Aorta (tissue), 5 donors: ENCODE results near the gene CNPPD1. TPM values are rescaled to one million over a fixed set of nuclear protein-coding genes. Genes with fewer than 3 reads are reported as not detected.

ENCODE experiments used
- ATAC-seq: fragments of 200-7000 bp; cut with Tn5 transposase; one replicate; pipeline ENCODE4 v1.9.1; 2022; ENCODE audit warnings: moderate library complexity; ENCODE audit not compliant: low FRiP score
- DNase-seq, 2 donors: peaks; one replicate each; pipeline ENCODE4 v3.0.0-alpha.2; 2020
- H3K27ac ChIP-seq, 2 donors: one replicate each; pipeline ENCODE4 v1.5.1; 2013; ENCODE audit warnings: low read length in 2 of 2, mild to moderate bottlenecking in 2 of 2, moderate library complexity in 2 of 2, control low read depth in 1 of 2, inconsistent platforms in 1 of 2, low read depth in 1 of 2
- H3K27me3 ChIP-seq, 2 donors: one replicate each; pipeline ENCODE4 v1.6.1; 2013; ENCODE audit warnings: control low read depth in 1 of 2, low read length in 1 of 2, mild to moderate bottlenecking in 1 of 2, moderate library complexity in 1 of 2; ENCODE audit not compliant: insufficient read depth in 2 of 2, control insufficient read depth in 1 of 2
- H3K36me3 ChIP-seq, 2 donors: one replicate each; pipeline ENCODE4 v1.6.1; 2013; ENCODE audit warnings: control low read depth in 1 of 2, low read length in 1 of 2, mild to moderate bottlenecking in 1 of 2; ENCODE audit not compliant: insufficient read depth in 2 of 2, control insufficient read depth in 1 of 2
- H3K4me1 ChIP-seq, 2 donors: one replicate each; pipeline ENCODE4 v1.6.1; 2013; ENCODE audit warnings: low read length in 2 of 2, control low read depth in 1 of 2, mild to moderate bottlenecking in 1 of 2, moderate library complexity in 1 of 2; ENCODE audit not compliant: insufficient read depth in 2 of 2, control insufficient read depth in 1 of 2
- H3K4me3 ChIP-seq, 2 donors: one replicate each; pipeline ENCODE4 v1.5.1; 2013; ENCODE audit warnings: low read length in 2 of 2, control low read depth in 1 of 2, mild to moderate bottlenecking in 1 of 2
- H3K9me3 ChIP-seq: one replicate; pipeline ENCODE4 v1.6.1; 2013; ENCODE audit warnings: mild to moderate bottlenecking, low read length; ENCODE audit not compliant: control insufficient read depth
- WGBS, 2 donors: extraction: QIAGEN DNeasy Blood & Tissue Kit; methylation state at CpG; one replicate each; pipeline ENCODE4 v1.1.7; 2013; 5-methylcytosine and 5-hydroxymethylcytosine counted together
- intact Hi-C, 2 donors: fragments of 100-400 bp; cut with DNase I; formaldehyde crosslinking; loops; one replicate each; pipeline versions ENCODE4 v1.14.2 to v1.15.0; 2022
- polyA plus RNA-seq, 2 donors: library from polyadenylated mRNA; stranded (reverse); fragments of 200-250 nt; gene quantifications; one replicate each; pipeline ENCODE4 v1.2.3, GENCODE V29; 2013
- total RNA-seq, 2 donors: library from RNA; stranded (reverse); fragmentation: NEBNext Ultra II Directional; extraction: Animal tissue kit (Norgen Biotek cat#: 25700); gene quantifications; one replicate each; pipeline ENCODE4 v1.2.1, GENCODE V29; 2021
- donor health status: healthy with polysubstance abuse.
- donor health status: Bipolar disorder and iron deficiency.
- donor health status: DM: no; HTN: no; CAD: no.
- donor health status: DM: no; HTN: no; CAD: no.
- donor health status: DM: yes; HTN: yes; CAD: no.

The CNPPD1 gene
- total and polyA plus RNA-seq, 4 donors: 23.9 to 52.3 (median 43.5) TPM

- peak within 1 kb of the TSS; percentile 20 to 73 for H3K4me3 ChIP-seq
- H3K27ac ChIP-seq: peak within 1 kb of the TSS in 1 of 2 donors; percentile 83
- ATAC-seq (peak; percentile 98), DNase-seq (peak; percentile 98 to 99)
- intact Hi-C loops: loop anchor here in 1 of 2 donors (1.0 to 10.0 kb wide), 3 partner anchors 58 to 374 kb away; partner anchors contain the start of gene ABCB6
- no peaks in the 10 kb centered on the region for H3K9me3 ChIP-seq
- WGBS, 2 donors: 1% methylated on average over 58 to 70 of the region's 70 CpGs
- no peaks in the 10 kb centered on the region for H3K27me3 ChIP-seq
- H3K4me1 ChIP-seq: no peaks in the 10 kb centered on the region
- peaks cover 0 to 5% of the 10 kb centered on the region in 2 donors for H3K36me3 ChIP-seq
Measured at GRCh38 chr2:219160186-219161017, 16.3 kb downstream of the CNPPD1 start, which contains the start of gene NHEJ1. TSS of gene NHEJ1 (minus strand) at chr2:219160815. CDS start at chr2:219158362, 2,453 bp downstream.

DNA sequence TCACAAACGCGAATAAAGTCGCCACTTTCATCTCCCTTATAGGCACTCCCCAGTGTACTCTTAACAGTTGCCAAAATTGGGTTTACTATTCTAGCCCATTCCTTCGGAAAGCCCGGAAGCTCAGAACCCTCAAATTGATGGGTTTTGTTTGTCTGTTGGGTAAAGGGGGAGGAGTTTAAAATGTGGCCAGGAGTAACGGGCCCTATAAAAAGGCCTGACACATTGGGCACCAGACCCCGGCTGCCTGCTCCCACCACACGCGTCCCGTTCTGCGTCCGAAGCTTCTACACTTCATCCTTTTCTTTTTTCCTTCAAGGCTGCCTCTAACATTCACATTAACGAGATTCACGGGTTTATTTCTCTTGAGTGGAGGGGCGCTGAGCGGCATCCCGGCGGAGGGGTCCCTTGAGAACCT lies 16.9 kb downstream of the CNPPD1 start:
- DNase-seq (no peak), ATAC-seq (no peak)
- Histone ChIP-seq H3K36me3 (peaks cover 0 to 5% of the 10 kb centered on the region in 2 donors), H3K9me3 (no peaks in the 10 kb centered on the region), H3K27me3 (no peaks in the 10 kb centered on the region), H3K27ac (peak overlapping the region in 1 of 2 donors; percentile 19), H3K4me3 (no peak overlapping the region), H3K4me1 (no peaks in the 10 kb centered on the region)
- WGBS, 2 donors: 2 to 3% methylated on average over 18 of the region's 18 CpGs
- intact Hi-C loops: loop anchor here (1.0 to 10.0 kb wide), 5 partner anchors 59 to 375 kb away; partner anchors contain the start of genes ABCB6 (in 1 of the 2) and CRYBA2 (in 1 of the 2)

DNA sequence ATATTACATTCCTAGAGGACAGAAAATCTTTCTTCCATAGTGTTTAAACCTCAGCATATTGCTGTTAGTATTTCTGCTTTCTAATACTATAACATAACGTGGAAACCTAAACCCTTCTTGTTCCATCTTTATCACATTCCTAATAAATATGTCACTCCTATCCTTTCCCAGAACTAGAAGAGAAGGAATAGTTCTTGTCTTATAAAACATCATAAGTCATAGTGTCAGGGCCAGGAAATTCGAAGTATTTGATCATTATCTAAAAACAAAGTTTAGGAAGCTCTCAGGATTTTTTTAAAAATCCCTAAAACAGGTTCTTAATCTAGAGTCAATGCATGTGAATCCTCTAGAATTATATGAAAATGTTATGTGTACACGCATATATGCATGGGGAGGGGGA lies 18.1 kb downstream of the CNPPD1 start:
- Histone ChIP-seq H3K36me3 (peaks cover 0 to 5% of the 10 kb centered on the region in 2 donors), H3K27ac (no peak overlapping the region), H3K4me1 (no peaks in the 10 kb centered on the region), H3K4me3 (no peak overlapping the region), H3K27me3 (no peaks in the 10 kb centered on the region), H3K9me3 (no peaks in the 10 kb centered on the region)
- 85 to 86% methylated on average over 3 of the region's 3 CpGs for WGBS, 2 donors
- DNase-seq (no peak), ATAC-seq (no peak)
- intact Hi-C loops: loop anchor here (10.0 kb wide), 2 partner anchors 134 to 164 kb away; partner anchors contain the start of gene CRYBA2 (in 1 of the 2)

- H3K4me1 ChIP-seq: no peaks in the 10 kb centered on the region
- H3K27ac ChIP-seq: no peak overlapping the region
- H3K9me3 ChIP-seq: no peaks in the 10 kb centered on the region
- WGBS, 2 donors: 93 to 96% methylated on average over 4 of the region's 4 CpGs
- no peak for ATAC-seq
- peaks cover 0 to 5% of the 10 kb centered on the region in 2 donors for H3K36me3 ChIP-seq
- no peak overlapping the region for H3K4me3 ChIP-seq
- no peaks in the 10 kb centered on the region for H3K27me3 ChIP-seq
- DNase-seq: no peak
- intact Hi-C loops: loop anchor here (10.0 kb wide), 2 partner anchors 133 to 163 kb away; partner anchors contain the start of gene CRYBA2 (in 1 of the 2)
Measured at GRCh38 chr2:219158025-219158424, 18.7 kb downstream of the CNPPD1 start.

GRCh38 chr2:219157396-219157795 lies 19.3 kb downstream of the CNPPD1 start:
- no peaks in the 10 kb centered on the region for H3K4me1 ChIP-seq
- ATAC-seq (no peak), DNase-seq (no peak)
- intact Hi-C loops: loop anchor here (10.0 kb wide), 2 partner anchors 133 to 163 kb away; partner anchors contain the start of gene CRYBA2 (in 1 of the 2)
- WGBS, 2 donors: 95 to 96% methylated on average over 8 of the region's 8 CpGs
- no peaks in the 10 kb centered on the region for H3K27me3 ChIP-seq
- H3K9me3 ChIP-seq: no peaks in the 10 kb centered on the region
- H3K4me3 ChIP-seq: no peak overlapping the region
- peaks cover 0 to 5% of the 10 kb centered on the region in 2 donors for H3K36me3 ChIP-seq
- no peak overlapping the region for H3K27ac ChIP-seq

DNA sequence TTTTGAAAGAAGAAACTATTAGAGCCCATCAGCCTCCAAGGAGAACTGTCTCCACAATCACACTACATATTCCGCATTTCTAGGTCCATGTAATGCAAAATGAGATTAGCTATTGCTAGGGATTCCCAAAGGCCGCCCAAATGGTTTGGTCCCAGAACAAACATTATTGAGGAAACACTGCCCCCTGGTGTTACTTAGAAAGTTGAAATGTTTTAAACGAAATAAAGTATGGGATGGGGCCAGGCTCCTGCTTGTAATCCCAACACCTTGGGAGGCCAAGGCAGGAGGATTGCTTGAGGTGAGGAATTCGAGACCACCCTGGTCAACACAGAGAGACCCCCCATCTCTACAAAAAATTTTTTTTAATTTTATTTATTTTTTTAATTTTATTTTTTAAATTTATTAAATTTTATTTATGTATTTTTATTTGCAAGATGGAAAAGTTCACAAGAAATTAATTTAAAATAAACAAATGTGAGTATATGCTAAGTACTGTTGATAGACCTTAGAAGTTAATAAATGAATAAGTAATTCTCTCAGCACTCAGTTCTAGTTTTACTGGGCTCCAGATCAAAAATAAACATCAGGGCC lies 21.6 kb downstream of the CNPPD1 start:
- ATAC-seq: peak; percentile 66
- no peak for DNase-seq
- peaks cover 0 to 5% of the 10 kb centered on the region in 2 donors for H3K36me3 ChIP-seq
- no peaks in the 10 kb centered on the region for H3K27me3 ChIP-seq
- no peak overlapping the region for H3K27ac ChIP-seq
- H3K4me3 ChIP-seq: no peak overlapping the region
- H3K4me1 ChIP-seq: no peaks in the 10 kb centered on the region
- no peaks in the 10 kb centered on the region for H3K9me3 ChIP-seq
- intact Hi-C loops: loop anchor here (1.0 to 10.0 kb wide), 4 partner anchors 96 to 160 kb away; partner anchors contain the start of gene CRYBA2 (in 1 of the 2)
- WGBS, 2 donors: 3 to 5% methylated on average over 4 of the region's 4 CpGs

DNA sequence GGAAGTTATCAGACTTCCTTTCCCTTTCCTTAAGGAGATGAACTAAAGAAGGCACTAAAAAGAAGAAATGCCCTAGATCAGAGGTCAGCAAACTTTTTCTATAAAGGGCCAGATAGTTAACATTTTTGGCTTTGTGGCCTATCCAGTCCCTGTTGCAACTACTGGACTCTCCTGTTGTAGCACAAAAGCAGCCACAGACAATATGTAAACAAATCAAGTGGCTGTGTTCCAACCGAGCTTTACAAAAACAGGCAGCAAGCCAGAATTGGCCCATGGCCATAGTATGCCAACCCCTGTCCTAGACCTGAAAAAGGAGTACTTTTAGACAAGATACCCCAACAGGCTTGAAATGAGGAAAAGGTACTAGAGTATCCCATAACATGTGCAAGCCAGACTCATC lies 27.1 kb downstream of the CNPPD1 start:
- H3K9me3 ChIP-seq: no peaks in the 10 kb centered on the region
- H3K27me3 ChIP-seq: no peaks in the 10 kb centered on the region
- no peaks in the 10 kb centered on the region for H3K4me1 ChIP-seq
- DNase-seq (no peak), ATAC-seq (no peak)
- intact Hi-C loops: loop anchor here (10.0 kb wide), 2 partner anchors 125 to 155 kb away; partner anchors contain the start of gene CRYBA2 (in 1 of the 2)
- H3K27ac ChIP-seq: no peak overlapping the region
- WGBS, 2 donors: 7 to 10% methylated on average over 1 of the region's 1 CpG
- H3K4me3 ChIP-seq: no peak overlapping the region
- H3K36me3 ChIP-seq: peaks cover 0 to 3% of the 10 kb centered on the region in 2 donors

DNA sequence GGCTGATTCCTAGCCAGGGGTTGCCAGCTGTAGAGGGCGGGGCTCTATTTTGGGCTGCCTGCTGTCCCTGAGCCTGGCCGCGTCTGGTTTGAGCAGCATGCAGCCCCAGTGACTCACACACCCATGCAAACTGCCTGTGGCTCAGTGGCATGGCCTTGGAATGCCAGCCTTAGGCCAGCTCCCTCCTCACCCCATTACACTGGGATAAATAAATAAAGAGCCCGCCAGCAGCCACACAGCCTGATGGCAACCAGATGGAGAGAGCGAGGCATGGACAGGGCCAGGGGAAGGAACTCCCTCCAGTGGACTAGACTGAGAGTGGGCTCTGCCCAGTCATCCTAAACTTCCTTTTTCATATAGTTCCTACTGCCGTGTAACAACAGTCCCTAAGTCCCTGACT lies 34.4 kb downstream of the CNPPD1 start:
- Histone ChIP-seq H3K27ac (no peak overlapping the region), H3K36me3 (peaks cover 2 to 7% of the 10 kb centered on the region in 2 donors)

More for the DNA sequence above, 34.4 kb downstream of the CNPPD1 start:
- intact Hi-C loops: no loop called here
- peak; percentile 75 for ATAC-seq
- no peak overlapping the region for H3K4me3 ChIP-seq
- WGBS, 2 donors: 20 to 28% methylated on average over 6 of the region's 6 CpGs
- no peaks in the 10 kb centered on the region for H3K9me3 ChIP-seq
- DNase-seq: peak; percentile 82 to 83
- no peaks in the 10 kb centered on the region for H3K4me1 ChIP-seq
- no peaks in the 10 kb centered on the region for H3K27me3 ChIP-seq
